UCSD-AML1 (cell line): ENCODE results near the gene WDR62.
A peak's percentile ranks its signal among the peaks of the same experiment; 100 is the strongest.
"Not testable (repeated sequence)": the region's sequence is repeated elsewhere in the genome, so short reads cannot be mapped to it uniquely, and the experiment has no call there.

Experiments
- DNase-seq: peaks from one replicate; lab custom pipeline; 2025; ENCODE audit not compliant: unreplicated experiment; lab: John Stamatoyannopoulos, UW

Gene WDR62

DNA sequence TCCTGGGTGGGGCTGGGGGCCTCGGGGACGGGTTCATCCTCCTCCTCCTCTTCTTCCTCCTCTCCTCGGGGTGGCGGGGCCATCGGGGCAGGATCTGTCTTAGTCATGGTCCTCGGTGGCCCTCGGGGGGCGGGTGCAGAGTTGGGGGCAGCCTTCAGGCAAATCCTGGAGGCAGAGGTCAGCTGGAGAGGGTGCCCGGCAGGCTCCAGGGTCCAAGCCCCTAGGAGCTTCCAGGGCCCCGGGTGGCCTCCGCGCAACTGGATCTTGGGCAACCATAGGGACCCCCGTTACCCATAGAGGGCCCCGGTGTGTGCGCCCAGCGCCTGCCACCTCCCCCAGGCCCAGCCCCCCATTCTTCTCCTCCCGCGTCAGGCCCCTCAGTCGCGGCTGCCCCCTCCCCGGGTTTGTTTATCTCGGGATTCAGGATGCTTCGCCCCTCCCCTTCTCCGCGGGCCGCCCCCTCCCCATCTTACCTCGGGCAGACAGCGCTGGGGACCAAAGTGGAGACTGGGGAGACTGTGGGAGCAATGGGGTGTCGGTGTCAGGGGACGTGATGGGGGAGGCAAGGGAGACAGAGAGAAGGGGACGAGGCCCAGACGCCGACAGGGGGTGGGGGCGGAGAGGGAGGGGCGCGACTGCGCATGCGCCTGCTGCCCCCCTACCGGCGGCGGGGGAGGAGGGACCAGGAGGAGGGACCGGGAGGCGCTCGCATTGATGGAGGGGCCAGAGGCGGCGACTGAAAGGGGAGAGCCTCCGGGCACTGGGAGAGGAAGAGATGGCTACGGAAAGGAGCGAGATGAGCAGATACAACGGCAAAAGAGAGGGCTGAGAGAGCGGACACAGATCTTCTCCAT, 22.2 kb upstream of the WDR62 start, which contains the start of gene CLIP3:
Gene CLIP3, minus strand, starts transcription at position 623 of the 854 bp plus-strand sequence. Its CDS starts 516 bp downstream, at position 107.
- DNase-seq: no peak

DNA sequence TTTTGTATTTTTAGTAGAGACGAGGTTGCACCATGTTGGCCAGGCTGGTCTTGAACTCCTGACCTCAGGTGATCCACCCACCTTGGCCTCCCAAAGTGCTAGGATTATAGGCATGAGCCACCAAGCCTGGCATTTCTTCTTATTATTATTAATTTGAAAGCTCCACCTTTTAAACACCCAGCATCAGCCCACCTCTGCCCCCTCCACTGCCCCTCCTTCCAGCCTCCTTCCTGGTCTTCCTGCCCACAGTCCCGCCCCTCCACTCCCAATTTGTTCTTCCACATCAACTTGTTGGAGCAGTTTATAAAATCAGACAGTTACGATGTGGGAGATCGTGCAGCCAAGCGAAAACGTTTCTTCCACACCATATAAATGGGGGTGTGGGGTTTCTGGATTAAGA, 14.2 kb upstream of the WDR62 start:
- DNase-seq: no peak

DNA sequence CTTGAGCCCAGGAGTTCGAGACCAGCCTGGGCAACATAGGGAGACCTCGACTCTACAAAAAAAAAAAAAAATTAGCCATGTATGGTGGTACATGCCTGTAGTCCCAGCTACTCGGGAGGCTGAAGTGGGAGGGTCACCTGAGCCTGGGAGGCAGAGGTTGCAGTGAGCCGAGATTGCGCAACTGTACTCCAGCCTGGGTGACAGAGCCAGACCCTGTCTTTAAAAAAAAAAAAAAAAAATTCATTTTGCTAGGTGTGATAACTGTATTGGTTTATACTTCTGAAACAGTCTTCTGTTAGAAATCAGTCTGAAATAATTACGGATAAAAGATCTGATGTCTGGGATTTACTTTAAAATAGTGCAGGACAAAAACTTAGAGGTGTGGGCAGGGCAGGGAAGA, 13.6 kb upstream of the WDR62 start:
- DNase-seq: not testable (repeated sequence)

DNA sequence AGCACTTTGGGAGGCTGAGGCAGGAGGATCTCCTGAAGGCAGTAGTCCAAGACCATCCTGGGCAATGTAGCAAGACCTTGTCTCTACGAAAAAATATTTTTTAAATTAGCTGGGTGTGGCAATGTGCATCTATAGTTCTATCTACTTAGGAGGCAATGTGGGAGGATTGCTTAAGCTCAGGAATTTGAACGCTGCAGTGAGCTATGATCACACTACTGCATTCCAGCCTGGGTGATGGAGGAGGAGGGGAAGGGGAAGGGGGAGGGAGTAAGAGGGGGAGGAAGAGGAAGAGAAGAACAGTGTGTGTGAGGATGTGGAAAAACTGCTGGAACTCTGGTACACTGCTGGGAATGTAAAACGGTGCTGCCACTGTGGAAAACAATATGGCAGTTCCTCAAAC, 12.9 kb upstream of the WDR62 start:
- no peak for DNase-seq

DNA sequence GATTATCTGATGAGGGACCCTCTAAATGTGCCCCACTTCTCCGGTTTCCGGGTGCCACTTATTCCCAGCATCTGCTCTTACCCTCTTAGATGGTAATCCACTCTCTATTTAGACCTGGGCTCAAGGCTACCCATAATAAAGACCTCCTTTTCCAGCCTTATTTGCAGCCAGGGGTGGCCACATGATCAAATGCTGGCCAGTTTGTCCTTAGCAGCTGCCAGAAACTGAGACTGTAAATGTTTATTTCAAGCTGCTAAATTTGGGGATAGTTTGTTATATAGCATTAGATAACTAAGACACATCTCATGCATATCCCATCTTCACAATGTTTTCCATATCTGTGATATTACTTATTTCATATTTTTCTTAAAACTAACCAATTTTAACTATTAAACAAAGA, 10.7 kb upstream of the WDR62 start:
- no peak for DNase-seq

DNA sequence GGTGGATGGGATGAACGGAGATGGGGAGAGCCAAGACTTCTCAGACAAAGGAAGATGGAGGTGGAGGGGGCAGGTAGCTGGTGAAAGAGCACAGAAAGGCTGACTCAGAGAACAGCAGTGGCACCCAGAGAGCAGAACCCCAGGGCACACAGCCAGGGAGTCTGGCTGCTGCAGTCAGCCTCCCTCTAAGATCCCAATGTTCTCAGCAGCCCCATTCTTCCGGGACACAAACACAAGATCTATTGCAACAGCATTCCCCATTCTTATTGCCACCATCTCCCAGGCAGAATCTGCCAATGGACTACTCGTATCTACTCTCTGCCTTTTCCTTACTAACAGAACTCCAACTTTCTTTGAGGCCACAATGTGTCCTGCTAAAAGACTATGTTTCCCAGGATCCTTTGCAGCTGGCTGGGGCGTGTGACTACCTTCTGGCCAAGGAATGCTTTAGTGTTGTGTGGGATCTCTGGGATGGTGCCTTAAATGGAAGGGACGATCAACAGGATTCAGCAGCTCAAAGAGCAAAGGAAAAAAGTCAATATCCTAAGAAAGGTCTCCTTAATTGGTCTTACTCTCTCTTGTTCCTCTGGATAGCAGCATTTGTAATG, 8.2 kb upstream of the WDR62 start:
- DNase-seq: no peak

DNA sequence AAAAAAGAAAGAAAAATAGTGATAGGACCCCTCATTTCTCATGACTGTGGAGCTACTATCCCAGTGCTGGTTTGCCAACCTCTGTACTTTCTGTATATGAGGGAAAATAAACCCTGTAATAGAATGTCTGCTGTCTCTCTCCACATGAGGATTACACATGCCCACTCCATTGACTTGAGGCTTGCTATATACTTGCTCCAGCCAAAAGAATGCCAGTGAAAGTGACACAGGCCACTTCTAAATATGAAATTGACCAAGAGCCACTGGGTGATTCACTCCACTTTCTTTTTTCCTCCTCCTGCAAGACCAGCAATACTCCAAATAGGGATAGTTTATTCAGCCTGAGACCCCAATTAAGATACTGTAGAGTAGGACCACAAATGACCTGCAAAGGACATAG, 6.9 kb upstream of the WDR62 start:
- no peak for DNase-seq

DNA sequence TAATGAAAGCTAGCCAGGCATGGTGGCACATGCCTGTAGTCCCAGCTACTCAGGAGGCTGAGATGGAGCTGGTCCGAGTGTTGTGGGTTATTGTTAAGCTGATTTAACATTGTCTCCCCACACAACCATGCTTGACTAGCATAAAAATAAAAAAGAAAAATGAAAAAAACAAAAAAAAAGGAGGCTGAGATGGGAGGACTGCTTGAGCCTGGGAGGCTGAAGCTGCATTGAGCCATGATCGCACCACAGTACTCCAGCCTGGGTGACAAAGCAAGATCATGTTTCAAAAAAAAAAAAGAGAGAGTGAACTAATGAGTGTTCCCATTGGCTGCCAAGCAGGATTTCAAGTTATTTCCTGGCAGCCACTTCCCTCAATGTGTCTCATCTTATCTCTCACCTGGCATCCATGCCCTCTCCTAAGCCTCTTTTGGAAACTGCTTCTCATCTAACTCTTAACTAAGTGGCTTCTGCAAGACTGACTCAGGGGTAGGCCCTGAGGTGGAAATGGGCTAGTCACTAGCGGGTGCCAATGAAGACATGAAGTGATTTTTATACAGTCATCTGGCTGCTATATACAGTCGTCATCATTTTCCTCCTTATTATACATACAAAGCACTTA, 5.5 kb upstream of the WDR62 start:
- no peak for DNase-seq

DNA sequence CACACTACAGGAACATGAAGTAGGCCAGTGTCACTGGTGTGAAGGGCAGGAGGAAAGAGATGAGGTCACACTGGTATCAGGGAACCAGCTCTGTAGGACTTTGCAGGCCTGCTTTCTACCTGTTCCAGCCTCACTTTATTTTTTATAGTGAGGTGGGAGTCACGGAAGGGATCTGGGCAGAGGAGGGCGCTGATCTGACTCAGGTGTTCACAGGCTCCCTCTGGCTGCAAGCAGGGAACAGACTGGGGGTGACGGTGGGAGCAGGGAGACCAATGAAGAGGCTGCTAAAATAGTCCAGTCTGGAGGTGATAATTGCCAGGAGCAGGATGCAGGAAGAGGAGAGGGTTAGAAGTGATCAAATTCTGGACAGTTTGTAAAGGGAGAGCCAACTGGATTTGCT, 3.5 kb upstream of the WDR62 start:
- no peak for DNase-seq

DNA sequence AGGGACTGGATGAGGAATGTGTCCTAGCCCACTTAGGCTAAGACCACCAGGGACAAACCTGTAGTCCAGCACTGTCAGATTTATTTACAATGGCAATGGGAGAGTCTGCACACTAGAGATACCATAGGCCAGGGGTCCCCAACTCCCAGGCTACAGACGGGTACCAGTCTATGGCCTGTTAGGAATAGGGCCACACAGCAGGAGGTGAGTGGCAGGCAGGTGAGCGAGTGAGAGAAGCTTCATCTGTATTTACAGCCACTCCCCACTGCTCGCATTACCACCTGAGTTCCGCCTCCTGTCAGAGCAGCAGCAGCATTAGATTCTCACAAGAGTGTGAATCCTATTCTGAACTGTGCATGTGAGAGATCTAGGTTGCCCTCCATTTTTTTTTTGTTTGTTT, 3.1 kb upstream of the WDR62 start:
- DNase-seq: no peak

DNA sequence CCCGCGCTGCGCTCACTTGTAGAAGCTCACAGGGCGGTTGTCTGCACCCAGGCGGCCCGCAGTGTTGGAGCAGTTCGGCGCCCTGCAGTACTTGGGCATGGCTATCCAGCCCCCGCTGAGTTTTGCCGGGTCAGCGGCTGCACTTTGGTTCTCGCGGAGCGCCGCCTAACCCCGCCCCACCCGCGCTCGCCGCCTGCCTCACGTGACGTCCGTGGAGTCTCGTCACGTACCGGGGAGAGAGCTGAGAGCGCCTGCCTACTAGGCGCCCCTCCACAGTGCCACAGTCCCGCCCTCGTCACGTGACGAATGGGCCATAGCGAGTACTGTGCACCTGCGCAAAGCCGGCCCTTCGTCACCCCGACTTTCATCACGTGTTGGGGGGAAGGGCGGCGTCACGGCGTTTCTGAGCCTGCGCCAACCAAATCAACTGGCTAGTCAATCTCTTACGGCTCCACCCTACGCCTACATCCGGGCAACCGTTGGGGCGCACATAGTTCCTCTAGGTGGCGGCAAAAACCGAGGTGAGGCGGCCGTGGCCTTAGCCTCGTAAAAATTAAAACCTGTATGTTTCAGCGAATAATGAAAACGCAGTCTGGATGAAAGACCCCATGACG, 471 bp upstream of the WDR62 start, which contains the start of gene THAP8:
Gene THAP8, minus strand, starts transcription at position 167 of the 614 bp plus-strand sequence. Its CDS starts 68 bp downstream, at position 99.
- DNase-seq: peak; percentile 99

DNA sequence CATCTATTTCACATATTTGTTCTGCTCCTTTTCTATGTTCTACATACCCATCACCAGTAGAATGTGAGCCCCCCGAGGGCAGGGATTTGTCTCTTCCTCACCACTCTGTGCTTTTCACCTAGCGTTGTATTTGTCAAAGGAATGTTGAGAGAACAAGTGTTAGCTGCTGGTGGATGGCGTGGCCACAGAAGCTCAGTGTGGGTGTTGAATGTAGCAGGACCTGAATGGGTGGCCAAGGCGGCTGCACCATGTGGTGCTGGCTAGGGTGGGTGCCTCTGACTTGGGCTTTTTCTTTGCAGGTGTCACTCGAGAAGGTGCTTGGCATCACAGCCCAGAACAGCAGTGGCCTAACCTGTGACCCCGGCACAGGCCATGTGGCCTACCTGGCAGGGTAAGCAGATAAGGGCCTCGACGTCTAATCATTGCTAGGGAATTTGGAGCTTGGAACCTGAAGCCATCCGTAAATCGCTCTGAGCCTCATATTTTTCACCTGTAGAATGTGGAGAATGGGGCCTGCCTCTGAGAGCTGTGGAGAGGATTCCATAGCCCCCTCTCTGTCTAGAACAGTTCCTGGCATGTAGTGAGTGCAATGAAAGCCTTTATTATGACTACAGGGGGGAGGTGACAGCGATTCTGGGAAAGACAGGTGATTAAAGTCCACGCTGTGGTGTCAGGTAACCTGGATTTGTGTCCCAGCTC, 3.9 kb downstream of the WDR62 start:
- DNase-seq: no peak

DNA sequence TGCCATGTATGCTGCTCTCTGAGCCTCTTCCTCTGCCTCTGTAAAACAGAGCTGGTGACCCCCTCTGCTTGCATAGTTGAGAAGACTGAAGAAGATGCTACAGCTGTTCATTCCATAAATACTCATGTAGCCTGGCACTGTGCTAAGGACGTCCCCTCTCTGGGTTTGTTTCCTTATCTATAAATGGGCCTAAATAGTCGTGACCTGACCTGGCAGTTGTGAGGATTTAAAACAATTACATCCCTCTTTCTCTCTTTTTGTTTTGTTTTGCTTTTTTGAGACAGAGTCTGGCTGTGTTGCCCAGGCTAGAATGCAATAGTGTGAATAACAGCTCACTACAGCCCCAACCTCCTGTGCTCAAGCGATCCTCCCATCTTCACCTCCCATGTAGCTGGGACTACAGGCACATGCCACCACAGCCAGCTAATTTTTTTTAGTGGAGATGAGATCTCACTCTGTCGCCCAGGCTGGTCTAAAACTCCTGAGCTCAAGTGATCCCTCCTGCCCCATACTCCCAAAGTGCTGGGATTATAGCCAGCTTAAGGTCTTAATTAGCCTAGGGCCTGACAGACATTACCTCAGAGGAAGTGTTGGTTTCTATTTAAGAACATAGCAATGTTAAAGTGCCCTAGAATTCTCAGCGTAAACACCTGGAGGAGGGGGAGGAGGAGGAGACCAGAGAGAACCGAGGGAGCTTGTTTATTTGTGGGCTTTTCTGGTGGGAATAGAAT, 4.6 kb downstream of the WDR62 start:
- no peak for DNase-seq

DNA sequence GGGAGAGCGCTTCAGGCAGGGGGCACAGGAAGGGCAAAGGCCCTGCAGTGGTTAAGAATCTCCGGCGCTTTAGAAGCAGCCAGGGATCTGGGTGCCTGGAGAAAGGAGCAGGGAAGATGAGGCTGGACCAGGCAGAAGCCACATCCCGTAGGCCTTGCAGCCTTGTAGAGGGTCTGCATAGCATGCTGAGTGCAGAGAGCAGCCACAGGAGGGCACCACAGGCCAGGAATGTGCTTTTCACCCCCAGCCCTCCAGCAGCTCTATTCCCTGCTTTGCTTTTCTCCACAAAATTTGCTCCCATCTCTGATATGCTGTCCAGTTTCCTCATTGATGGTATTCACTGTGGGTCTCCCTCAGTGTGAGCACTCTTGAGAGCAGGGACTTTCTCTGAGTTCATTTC, 5.7 kb downstream of the WDR62 start:
- DNase-seq: peak; percentile 50

DNA sequence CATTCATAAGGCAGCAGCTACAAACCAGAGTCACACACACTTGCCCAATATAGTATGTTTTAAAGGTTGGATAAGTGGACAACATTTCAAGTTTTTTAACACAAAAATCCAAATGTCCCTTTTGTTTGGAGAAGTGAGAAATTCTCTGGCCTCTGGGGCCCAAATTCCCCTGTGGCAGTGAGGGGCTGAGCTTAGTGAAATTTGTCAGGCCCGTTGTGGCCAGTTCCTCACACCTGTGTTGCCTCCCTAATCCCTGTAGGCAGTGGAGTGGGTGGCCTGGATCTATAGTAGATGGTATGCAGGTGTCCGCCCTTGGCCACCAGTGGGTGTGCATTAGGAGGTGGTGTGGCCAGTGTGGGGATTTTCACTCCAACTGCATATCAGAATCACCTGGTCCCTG, 6.7 kb downstream of the WDR62 start:
- no peak for DNase-seq

DNA sequence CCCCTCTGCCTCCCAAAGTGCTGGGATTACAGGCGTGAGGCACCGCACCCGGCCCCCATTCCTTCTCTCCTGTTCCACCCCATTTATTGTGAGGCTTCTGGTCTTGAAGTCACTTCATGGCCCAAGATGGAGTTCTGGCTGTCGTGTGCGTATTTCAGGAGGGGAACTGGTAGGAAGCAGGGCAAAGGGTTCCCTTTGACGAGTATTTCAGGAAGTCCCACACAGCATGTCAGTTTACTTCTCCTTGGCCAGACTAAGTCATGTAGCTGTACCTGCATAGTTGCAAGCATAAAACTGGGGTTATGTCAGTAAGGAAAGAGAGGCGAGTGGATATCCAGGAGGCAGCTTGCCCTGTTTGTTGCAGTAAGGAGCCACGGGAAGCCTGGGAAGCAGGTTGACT, 10.1 kb downstream of the WDR62 start:
- DNase-seq: no peak

DNA sequence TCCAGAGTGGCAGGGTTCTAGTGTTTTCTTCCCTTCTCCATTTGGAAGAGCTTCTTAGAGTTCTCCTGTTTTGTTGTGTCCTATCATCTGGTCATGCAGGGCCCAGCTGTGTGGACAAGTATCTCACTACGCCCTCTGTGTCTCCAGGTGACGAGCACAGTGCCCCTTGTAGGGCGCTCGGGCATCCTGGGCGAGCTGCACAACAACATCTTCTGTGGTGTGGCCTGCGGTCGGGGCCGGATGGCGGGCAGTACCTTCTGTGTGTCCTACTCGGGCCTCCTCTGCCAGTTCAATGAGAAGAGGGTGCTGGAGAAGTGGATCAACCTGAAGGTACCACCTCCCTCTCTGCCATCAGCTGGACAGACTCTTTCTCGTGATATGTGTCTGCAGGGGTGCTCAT, 13.0 kb downstream of the WDR62 start:
- no peak for DNase-seq

DNA sequence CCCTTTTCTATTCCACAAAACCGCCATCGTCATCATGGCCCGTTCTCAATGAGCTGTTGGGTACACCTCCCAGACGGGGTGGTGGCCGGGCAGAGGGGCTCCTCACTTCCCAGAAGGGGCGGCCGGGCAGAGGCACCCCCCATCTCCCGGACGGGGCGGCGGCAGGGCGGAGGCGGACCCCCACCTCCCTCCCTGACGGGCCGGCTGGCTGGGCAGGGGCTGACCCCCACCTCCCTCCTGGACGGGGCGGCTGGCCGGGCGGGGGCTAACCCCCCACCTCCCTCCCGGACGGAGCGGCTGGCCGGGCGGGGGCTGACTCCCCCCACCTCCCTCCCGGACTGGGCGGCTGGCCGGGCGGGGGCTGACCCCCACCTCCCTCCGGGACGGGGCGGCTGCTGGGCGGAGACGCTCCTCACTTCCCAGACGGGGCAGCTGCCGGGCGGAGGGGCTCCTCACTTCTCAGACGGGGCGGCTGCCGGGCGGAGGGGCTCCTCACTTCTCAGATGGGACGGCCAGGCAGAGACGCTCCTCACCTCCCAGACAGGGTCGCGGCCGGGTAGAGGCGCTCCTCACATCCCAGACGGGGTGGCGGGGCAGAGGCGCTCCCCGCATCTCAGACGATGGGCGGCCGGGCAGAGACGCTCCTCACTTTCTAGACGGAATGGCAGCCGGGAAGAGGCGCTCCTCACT, 14.3 kb downstream of the WDR62 start:
- DNase-seq: not testable (repeated sequence)

DNA sequence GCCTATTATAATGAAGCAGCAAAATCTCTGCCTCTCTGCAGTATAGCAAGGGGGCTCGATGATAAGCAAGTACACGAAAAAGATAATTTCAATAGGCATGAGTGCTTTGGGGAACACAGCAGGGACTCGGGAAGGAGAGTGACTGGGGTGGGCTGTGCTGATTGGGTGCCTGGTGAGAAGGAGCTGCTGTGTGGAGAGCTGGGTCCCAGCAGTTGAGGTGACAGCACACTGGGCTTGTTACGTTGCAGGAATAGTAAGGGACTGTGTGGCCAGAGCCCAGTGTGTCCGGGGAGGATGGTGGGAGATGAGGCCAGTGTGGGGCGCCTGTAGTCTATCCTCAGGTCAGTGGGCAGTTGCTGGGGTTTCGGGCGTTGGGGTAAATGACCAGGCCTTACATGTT, 17.4 kb downstream of the WDR62 start:
- no peak for DNase-seq
